Stomach (tissue), 4 donors: ENCODE results near the gene LRP1B.

Source experiments
- POLR2A ChIP-seq, 4 donors: fragments of 450-650 bp; IDR thresholded peaks; one replicate each; pipeline ENCODE4 v1.6.1; 2016; ENCODE audit warnings: antibody characterized with exemption in 4 of 4, control low read depth in 2 of 4, mild to moderate bottlenecking in 1 of 4, moderate library complexity in 1 of 4
- POLR2AphosphoS5 ChIP-seq, 3 donors: sonication (generic); formaldehyde crosslinking; IDR thresholded peaks; one replicate each; pipeline ENCODE4 v1.6.1; 2016; ENCODE audit warnings: antibody characterized with exemption in 3 of 3
- TF ChIP-seq, protein P1 (sequence below), 7 experiments: fragments of 450-650 bp in 4 of 7; fragments of 200-600 bp in 3 of 7; sonication (generic) in 3 of 7; IDR thresholded peaks; one replicate each; pipeline ENCODE4 v1.5.1; 2016 to 2019; ENCODE audit warnings: antibody characterized with exemption in 7 of 7, control low read depth in 2 of 7, mild to moderate bottlenecking in 1 of 7

DNA sequence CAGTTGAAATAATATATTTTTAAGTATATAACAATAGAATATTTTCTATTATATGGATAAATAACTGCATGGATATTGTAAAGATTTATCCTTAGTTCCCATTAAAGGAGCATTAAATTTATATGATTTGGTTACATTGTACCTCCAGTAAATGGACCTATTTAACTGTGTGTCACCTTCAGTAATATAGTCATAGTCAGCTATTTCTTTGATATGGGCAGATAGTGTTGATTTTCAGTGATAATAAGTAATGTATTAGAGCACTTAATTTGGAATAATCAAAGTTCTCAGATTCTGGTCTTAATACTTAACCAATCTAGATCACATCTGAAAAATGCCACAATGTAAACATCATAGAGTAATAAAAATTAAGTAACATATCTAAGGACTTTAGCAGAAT, 1823.3 kb downstream of the LRP1B start:
- TF ChIP-seq, protein P1, sequence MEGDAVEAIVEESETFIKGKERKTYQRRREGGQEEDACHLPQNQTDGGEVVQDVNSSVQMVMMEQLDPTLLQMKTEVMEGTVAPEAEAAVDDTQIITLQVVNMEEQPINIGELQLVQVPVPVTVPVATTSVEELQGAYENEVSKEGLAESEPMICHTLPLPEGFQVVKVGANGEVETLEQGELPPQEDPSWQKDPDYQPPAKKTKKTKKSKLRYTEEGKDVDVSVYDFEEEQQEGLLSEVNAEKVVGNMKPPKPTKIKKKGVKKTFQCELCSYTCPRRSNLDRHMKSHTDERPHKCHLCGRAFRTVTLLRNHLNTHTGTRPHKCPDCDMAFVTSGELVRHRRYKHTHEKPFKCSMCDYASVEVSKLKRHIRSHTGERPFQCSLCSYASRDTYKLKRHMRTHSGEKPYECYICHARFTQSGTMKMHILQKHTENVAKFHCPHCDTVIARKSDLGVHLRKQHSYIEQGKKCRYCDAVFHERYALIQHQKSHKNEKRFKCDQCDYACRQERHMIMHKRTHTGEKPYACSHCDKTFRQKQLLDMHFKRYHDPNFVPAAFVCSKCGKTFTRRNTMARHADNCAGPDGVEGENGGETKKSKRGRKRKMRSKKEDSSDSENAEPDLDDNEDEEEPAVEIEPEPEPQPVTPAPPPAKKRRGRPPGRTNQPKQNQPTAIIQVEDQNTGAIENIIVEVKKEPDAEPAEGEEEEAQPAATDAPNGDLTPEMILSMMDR (IDR thresholded peaks at IDR 0.05): no peak
- no peak for TF ChIP-seq POLR2AphosphoS5 (IDR thresholded peaks at IDR 0.05)
- no peak for TF ChIP-seq POLR2A (IDR thresholded peaks at IDR 0.05)
